ENCODE data around the gene SYNE1.

The SYNE1 gene

GRCh38 chr6:152221806-152222628 is 415.1 kb downstream of the SYNE1 start:
- DNase-seq: no peak

- no peak for DNase-seq
These were observed 416.4 kb downstream of the SYNE1 start for GRCh38 chr6:152220786-152221185.

GRCh38 chr6:152218887-152219286 is 418.3 kb downstream of the SYNE1 start:
- DNase-seq: no peak

- DNase-seq: no peak
These were observed 424.7 kb downstream of the SYNE1 start for GRCh38 chr6:152212437-152212836.

GRCh38 chr6:152209211-152209610 is 428.0 kb downstream of the SYNE1 start:
- no peak for DNase-seq

- no peak for DNase-seq
These were observed 429.0 kb downstream of the SYNE1 start for GRCh38 chr6:152207915-152208714.

GRCh38 chr6:152206072-152206818 is 430.9 kb downstream of the SYNE1 start:
- no peak for DNase-seq

GRCh38 chr6:152204591-152204990 is 432.6 kb downstream of the SYNE1 start:
- DNase-seq: no peak

GRCh38 chr6:152201120-152201519 is 436.0 kb downstream of the SYNE1 start:
- DNase-seq: no peak

GRCh38 chr6:152195896-152196295 is 441.3 kb downstream of the SYNE1 start:
- no peak for DNase-seq

GRCh38 chr6:152189736-152190135 is 447.4 kb downstream of the SYNE1 start:
- DNase-seq: no peak

GRCh38 chr6:152188011-152188410 is 449.2 kb downstream of the SYNE1 start:
- DNase-seq: no peak

- no peak for DNase-seq
These were observed 450.3 kb downstream of the SYNE1 start for GRCh38 chr6:152186840-152187239.

GRCh38 chr6:152184917-152185574 is 452.1 kb downstream of the SYNE1 start:
- no peak for DNase-seq

GRCh38 chr6:152184573-152184916 is 452.6 kb downstream of the SYNE1 start:
- no peak for DNase-seq

- no peak for DNase-seq
These were observed 456.6 kb downstream of the SYNE1 start for GRCh38 chr6:152180601-152181000.

- DNase-seq: no peak
These were observed 460.9 kb downstream of the SYNE1 start for GRCh38 chr6:152176268-152176667.

- no peak for DNase-seq
These were observed 463.2 kb downstream of the SYNE1 start for GRCh38 chr6:152173957-152174356.

GRCh38 chr6:152173321-152173720 is 463.8 kb downstream of the SYNE1 start:
- DNase-seq: no peak

GRCh38 chr6:152170702-152171667 is 466.2 kb downstream of the SYNE1 start:
- no peak for DNase-seq

GRCh38 chr6:152170313-152170701 is 466.9 kb downstream of the SYNE1 start:
- DNase-seq: no peak

Measured in NK-92 treated with Interleukin-12 subunit alpha and Interleukin-12 subunit beta, amount 100 ng/mL, for 24 hours (cell line).